Loucy (cell line): Measurements from ENCODE around the gene TMEM82.

Experiments used
- H2AFZ ChIP-seq: fragments of 200-600 bp; sonication (generic); 2 replicates; pipeline ENCODE4 v1.6.0; 2016; ENCODE audit warnings: antibody characterized with exemption, mild to moderate bottlenecking, low read length, moderate library complexity
- H3F3A ChIP-seq: fragments of 200-600 bp; 2 replicates; pipeline ENCODE4 v1.6.0; 2016; ENCODE audit warnings: antibody characterized with exemption, low read depth, mild to moderate bottlenecking
- H3K27me3 ChIP-seq: fragments of 200-600 bp; sonication (generic); 2 replicates; pipeline ENCODE4 v1.6.1; 2014; ENCODE audit warnings: low read length, mild to moderate bottlenecking; ENCODE audit not compliant: insufficient read depth, poor library complexity, severe bottlenecking
- H3K36me3 ChIP-seq: fragments of 200-600 bp; sonication (generic); 2 replicates; pipeline ENCODE4 v1.6.1; 2016; ENCODE audit warnings: low read length; ENCODE audit not compliant: insufficient read depth
- H3K4me1 ChIP-seq: fragments of 200-600 bp; sonication (generic); 2 replicates; pipeline ENCODE4 v1.5.1; 2014; ENCODE audit warnings: low read length, mild to moderate bottlenecking; ENCODE audit not compliant: insufficient read depth, poor library complexity, severe bottlenecking
- H3K4me2 ChIP-seq: fragments of 200-600 bp; sonication (generic); 2 replicates; pipeline ENCODE4 v1.6.0; 2014; ENCODE audit warnings: antibody characterized with exemption, low read length, low read depth, mild to moderate bottlenecking; ENCODE audit not compliant: poor library complexity, severe bottlenecking
- H3K4me3 ChIP-seq: fragments of 200-600 bp; sonication (generic); 2 replicates; pipeline ENCODE4 v1.5.1; 2014; ENCODE audit warnings: low read length, mild to moderate bottlenecking, mixed read lengths; ENCODE audit not compliant: poor library complexity, severe bottlenecking
- H3K79me2 ChIP-seq: fragments of 200-600 bp; sonication (generic); 2 replicates; pipeline ENCODE4 v1.6.1; 2014; ENCODE audit warnings: low read length; ENCODE audit not compliant: insufficient read depth
- H3K9ac ChIP-seq: fragments of 200-600 bp; sonication (generic); 2 replicates; pipeline ENCODE4 v1.6.0; 2014; ENCODE audit warnings: mild to moderate bottlenecking, low read depth, low read length, moderate library complexity; ENCODE audit not compliant: poor library complexity, severe bottlenecking
- H3K9me2 ChIP-seq: fragments of 200-600 bp; sonication (generic); replicated peaks from 2 replicates; pipeline ENCODE4 v1.6.1; 2016; ENCODE audit warnings: low read depth, low read length, mixed read lengths
- H3K9me3 ChIP-seq: fragments of 200-600 bp; sonication (generic); 2 replicates; pipeline ENCODE4 v1.6.1; 2014; ENCODE audit warnings: mild to moderate bottlenecking, antibody characterized with exemption, low read length, low read depth; ENCODE audit not compliant: insufficient read depth
- H4K20me1 ChIP-seq: fragments of 200-600 bp; sonication (generic); 2 replicates; pipeline ENCODE4 v1.6.0; 2014; ENCODE audit warnings: antibody characterized with exemption, low read length, mild to moderate bottlenecking; ENCODE audit not compliant: insufficient read depth, poor library complexity, severe bottlenecking
- CTCF ChIP-seq: fragments of 200-600 bp; sonication (generic); conservative IDR thresholded peaks from 2 replicates; pipeline ENCODE4 v1.5.1; 2014; ENCODE audit warnings: mild to moderate bottlenecking, antibody characterized with exemption, low read length
- EZH2phosphoT487 ChIP-seq: fragments of 200-600 bp; IDR thresholded peaks from 2 replicates; pipeline ENCODE4 v1.6.1; 2018; ENCODE audit warnings: antibody characterized with exemption, mild to moderate bottlenecking, moderate library complexity, borderline replicate concordance

Gene TMEM82

GRCh38 chr1:15767941-15768340 is 25.6 kb downstream of the TMEM82 start:
- no peaks in the 10 kb centered on the region for H4K20me1 ChIP-seq
- H3K9me3 ChIP-seq: no peaks in the 10 kb centered on the region
- H3K79me2 ChIP-seq: no peaks in the 10 kb centered on the region
- TF ChIP-seq CTCF (no peak), EZH2phosphoT487 (no peak)
- H3K36me3 ChIP-seq: no peaks in the 10 kb centered on the region
- no peaks in the 10 kb centered on the region for H3K4me1 ChIP-seq
- H3K4me3 ChIP-seq: no peak overlapping the region
- no peaks in the 10 kb centered on the region for H3K9me2 ChIP-seq
- no peaks in the 10 kb centered on the region for H3K27me3 ChIP-seq
- no peak overlapping the region for H3K9ac ChIP-seq
- no peak overlapping the region for H2AFZ ChIP-seq
- no peaks in the 10 kb centered on the region for H3F3A ChIP-seq
- no peak overlapping the region for H3K4me2 ChIP-seq

DNA sequence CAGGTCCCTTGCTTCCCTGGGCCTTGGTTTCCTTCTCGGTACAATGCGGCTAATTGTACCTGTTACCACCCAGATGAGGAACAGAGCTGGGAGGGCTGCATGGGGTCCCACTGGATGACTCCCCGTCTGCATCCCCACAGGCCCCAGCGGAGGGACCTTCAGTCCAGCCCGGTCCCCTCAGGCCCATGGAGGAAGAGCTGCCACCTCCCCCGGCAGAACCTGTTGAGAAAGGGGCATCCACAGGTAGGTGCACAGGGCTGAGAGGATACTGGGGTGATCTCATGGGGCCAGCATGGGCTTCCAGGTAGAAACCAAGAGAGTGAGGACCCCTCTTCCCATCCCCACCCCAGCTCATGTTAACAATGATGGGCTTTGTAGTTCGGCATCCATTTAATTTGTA is 26.1 kb downstream of the TMEM82 start:
- Histone ChIP-seq H4K20me1 (no peaks in the 10 kb centered on the region), H3K4me3 (no peak overlapping the region), H3K27me3 (no peaks in the 10 kb centered on the region), H3K4me1 (no peaks in the 10 kb centered on the region), H3F3A (no peaks in the 10 kb centered on the region), H2AFZ (no peak overlapping the region), H3K9me3 (no peaks in the 10 kb centered on the region), H3K36me3 (no peaks in the 10 kb centered on the region), H3K4me2 (no peak overlapping the region), H3K9me2 (no peaks in the 10 kb centered on the region), H3K79me2 (no peaks in the 10 kb centered on the region), H3K9ac (no peak overlapping the region)
- TF ChIP-seq EZH2phosphoT487 (no peak), CTCF (no peak)

GRCh38 chr1:15770313-15770962 is 28.1 kb downstream of the TMEM82 start:
- no peaks in the 10 kb centered on the region for H3K27me3 ChIP-seq
- H3K9me3 ChIP-seq: no peaks in the 10 kb centered on the region
- H3K36me3 ChIP-seq: no peaks in the 10 kb centered on the region
- H3K4me2 ChIP-seq: no peak overlapping the region
- no peak overlapping the region for H3K4me3 ChIP-seq
- H4K20me1 ChIP-seq: no peaks in the 10 kb centered on the region
- H3K4me1 ChIP-seq: no peaks in the 10 kb centered on the region
- H2AFZ ChIP-seq: no peak overlapping the region
- H3K9me2 ChIP-seq: no peaks in the 10 kb centered on the region
- H3F3A ChIP-seq: no peaks in the 10 kb centered on the region
- TF ChIP-seq CTCF: no peak
- TF ChIP-seq EZH2phosphoT487: no peak
- no peak overlapping the region for H3K9ac ChIP-seq
- no peaks in the 10 kb centered on the region for H3K79me2 ChIP-seq
